ENCODE results near the gene DCAF11. TPM values are rescaled to one million over a fixed set of nuclear protein-coding genes. Genes with fewer than 3 reads are reported as not detected.
A peak's percentile ranks its signal among the peaks of the same experiment; 100 is the strongest.

Gene DCAF11
- total and polyA plus RNA-seq, 2 of the 13 experiments (the other 11 are each of a cell fraction or from before 2014, with no cell fraction given): 150 to 257 TPM

DNA sequence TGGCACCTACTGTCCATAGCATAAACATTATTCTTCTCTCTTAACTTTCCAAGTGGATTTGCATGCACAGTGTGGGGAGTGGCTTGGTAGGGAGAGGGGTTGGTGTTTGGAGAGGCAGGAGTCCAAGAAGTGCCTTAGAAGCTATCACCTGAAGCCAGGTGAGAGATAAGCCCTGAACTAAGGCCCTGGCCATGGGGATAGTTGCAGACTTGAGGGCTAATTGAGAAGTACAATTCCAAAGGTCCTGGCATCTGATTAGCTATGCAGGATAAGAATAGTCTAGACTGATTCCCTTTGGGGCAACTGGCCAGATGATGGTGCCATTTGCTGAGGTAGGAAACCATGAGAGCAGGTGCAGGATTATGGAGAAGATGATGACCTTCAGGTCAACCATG, 22.5 kb upstream of the DCAF11 start (continued):
- TF ChIP-seq, protein P1, sequence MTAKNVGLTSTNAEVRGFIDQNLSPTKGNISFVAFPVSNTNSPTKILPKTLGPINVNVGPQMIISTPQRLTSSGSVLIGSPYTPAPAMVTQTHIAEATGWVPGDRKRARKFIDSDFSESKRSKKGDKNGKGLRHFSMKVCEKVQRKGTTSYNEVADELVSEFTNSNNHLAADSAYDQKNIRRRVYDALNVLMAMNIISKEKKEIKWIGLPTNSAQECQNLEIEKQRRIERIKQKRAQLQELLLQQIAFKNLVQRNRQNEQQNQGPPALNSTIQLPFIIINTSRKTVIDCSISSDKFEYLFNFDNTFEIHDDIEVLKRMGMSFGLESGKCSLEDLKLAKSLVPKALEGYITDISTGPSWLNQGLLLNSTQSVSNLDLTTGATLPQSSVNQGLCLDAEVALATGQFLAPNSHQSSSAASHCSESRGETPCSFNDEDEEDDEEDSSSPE (CRISPR knock-in tag; IDR thresholded peaks at IDR 0.05): no peak

DNA sequence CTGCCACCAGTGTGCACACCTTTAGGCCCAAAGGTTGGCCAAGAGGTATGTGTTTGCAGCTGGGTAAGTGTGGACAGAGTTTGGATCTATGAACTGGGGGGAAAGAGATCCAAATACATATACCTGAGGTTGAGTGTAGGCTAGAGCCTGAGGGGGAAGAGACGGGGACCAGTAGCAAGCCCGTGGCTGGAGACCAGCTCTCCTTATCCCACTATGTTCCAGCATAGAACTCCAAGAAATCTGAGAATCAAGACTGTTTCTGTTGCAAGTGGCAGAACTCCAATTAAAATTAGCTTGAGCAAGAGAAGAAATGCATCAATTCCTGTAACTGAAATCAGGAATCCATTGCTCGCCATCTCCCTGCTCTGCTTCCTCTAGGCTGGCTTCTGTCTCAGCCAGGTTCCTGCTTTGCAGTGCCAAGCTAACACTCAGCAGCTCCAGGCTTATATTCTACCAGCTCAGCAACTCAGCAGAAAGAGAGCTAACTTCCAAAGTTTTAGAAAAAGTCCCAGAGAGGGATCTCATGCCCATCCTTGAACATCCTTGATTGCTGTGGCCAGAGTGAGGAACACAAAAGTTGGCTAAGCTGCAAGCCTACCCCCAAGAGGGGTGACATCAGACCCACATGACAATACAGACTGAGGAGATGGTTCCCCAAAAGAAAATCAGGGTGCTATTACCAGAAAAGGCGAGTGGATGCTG, 21.9 kb upstream of the DCAF11 start:
- in situ Hi-C loops (cut with HindIII; ENCODE audit: extremely low pct_ligation_motif_present, low pct_unique_long_range_greater_than_20kb): loop anchor here (5.0 kb wide), 2 partner anchors 35 to 80 kb away; no protein-coding TSS in a partner anchor
- no peak for ATAC-seq
- peaks cover 26% of the 10 kb centered on the region for H3K79me2 ChIP-seq (ENCODE audit: insufficient read depth, low read length)
- no peak overlapping the region for H3K27ac ChIP-seq (ENCODE audit: extremely low read length, insufficient read depth, low read length)
- H3K4me1 ChIP-seq (ENCODE audit: insufficient read depth, low read length): peaks cover 67% of the 10 kb centered on the region
- 0 out of 2 replicates have a peak, but pooled peaks cover 4% of the 10 kb centered on the region for H4K20me1 ChIP-seq (ENCODE audit: insufficient read depth, low read length)
- no peak overlapping the region for H2AFZ ChIP-seq (ENCODE audit: low read length)
- peaks cover 7 to 8% of the 10 kb centered on the region in 2 experiments for H3K36me3 ChIP-seq (replicated peaks in 1 of 2; ENCODE audit: control insufficient read depth in 1 of 2, insufficient read depth in 2 of 2, low read length in 2 of 2)
- 95% methylated on average over 4 of the region's 4 CpGs for WGBS (ENCODE audit: low lambda C conversion rate)
- DNase-seq (ENCODE audit: low spot score): no peak
- intact Hi-C loops (cut with micrococcal nuclease; ENCODE audit: unreplicated experiment): loop anchor here (5.0 kb wide), 2 partner anchors 110 to 480 kb away; no protein-coding TSS in a partner anchor
- ChIA-PET POLR2A (interaction anchor here (1.0 to 14.4 kb wide), 29 partner anchors 8 to 1086 kb away, joined by 3 to 627 read pairs (median 28); partner anchors contain the start of genes ACIN1, C14orf119, CARMIL3 and CHMP4A), CTCF (ENCODE audit: low intra/inter-chr PET ratio, low total read pairs) (interaction anchor here (2.7 to 4.2 kb wide), 4 partner anchors 16 to 79 kb away, joined by 10 to 86 read pairs (median 23); no protein-coding TSS in a partner anchor)
- H3K4me3 ChIP-seq (replicated peaks in 1 of 3; ENCODE audit: insufficient read depth in 1 of 3, low read depth in 2 of 3, low read length in 3 of 3): no peak overlapping the region
- H3K9ac ChIP-seq (ENCODE audit: insufficient read depth, low read depth, low read length): no peak overlapping the region
- no peaks in the 10 kb centered on the region for H3K9me3 ChIP-seq (ENCODE audit: low read length)
- peaks cover 0 to 6% of the 10 kb centered on the region in 2 experiments; a peak in 1 of 5 replicates for H3K27me3 ChIP-seq (ENCODE audit: control insufficient read depth in 1 of 2, insufficient read depth in 2 of 2, low read length in 2 of 2)
- BruUV-seq (replicated peaks): no TSS peak
- no peak for FAIRE-seq
- no peak overlapping the region for H3K4me2 ChIP-seq (ENCODE audit: low read depth, low read length)
- TF ChIP-seq ZNF30 (CRISPR knock-in tag; IDR thresholded peaks at IDR 0.05): no peak
- TF ChIP-seq, protein P2, sequence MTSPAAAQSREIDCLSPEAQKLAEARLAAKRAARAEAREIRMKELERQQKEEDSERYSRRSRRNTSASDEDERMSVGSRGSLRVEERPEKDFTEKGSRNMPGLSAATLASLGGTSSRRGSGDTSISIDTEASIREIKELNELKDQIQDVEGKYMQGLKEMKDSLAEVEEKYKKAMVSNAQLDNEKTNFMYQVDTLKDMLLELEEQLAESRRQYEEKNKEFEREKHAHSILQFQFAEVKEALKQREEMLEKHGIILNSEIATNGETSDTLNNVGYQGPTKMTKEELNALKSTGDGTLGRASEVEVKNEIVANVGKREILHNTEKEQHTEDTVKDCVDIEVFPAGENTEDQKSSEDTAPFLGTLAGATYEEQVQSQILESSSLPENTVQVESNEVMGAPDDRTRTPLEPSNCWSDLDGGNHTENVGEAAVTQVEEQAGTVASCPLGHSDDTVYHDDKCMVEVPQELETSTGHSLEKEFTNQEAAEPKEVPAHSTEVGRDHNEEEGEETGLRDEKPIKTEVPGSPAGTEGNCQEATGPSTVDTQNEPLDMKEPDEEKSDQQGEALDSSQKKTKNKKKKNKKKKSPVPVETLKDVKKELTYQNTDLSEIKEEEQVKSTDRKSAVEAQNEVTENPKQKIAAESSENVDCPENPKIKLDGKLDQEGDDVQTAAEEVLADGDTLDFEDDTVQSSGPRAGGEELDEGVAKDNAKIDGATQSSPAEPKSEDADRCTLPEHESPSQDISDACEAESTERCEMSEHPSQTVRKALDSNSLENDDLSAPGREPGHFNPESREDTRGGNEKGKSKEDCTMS (CRISPR knock-in tag; conservative IDR thresholded peaks at IDR 0.05): 0 out of 2 replicates have a peak, but pooled peaks have one; percentile 22
- TF ChIP-seq, protein P3, sequence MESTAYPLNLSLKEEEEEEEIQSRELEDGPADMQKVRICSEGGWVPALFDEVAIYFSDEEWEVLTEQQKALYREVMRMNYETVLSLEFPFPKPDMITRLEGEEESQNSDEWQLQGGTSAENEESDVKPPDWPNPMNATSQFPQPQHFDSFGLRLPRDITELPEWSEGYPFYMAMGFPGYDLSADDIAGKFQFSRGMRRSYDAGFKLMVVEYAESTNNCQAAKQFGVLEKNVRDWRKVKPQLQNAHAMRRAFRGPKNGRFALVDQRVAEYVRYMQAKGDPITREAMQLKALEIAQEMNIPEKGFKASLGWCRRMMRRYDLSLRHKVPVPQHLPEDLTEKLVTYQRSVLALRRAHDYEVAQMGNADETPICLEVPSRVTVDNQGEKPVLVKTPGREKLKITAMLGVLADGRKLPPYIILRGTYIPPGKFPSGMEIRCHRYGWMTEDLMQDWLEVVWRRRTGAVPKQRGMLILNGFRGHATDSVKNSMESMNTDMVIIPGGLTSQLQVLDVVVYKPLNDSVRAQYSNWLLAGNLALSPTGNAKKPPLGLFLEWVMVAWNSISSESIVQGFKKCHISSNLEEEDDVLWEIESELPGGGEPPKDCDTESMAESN (CRISPR knock-in tag; conservative IDR thresholded peaks at IDR 0.05): peak; percentile 72; the same call in 1 of the 2 replicates
- no peak for TF ChIP-seq GTF3A (CRISPR knock-in tag; conservative IDR thresholded peaks at IDR 0.05)
- no peak for TF ChIP-seq ZNF251 (CRISPR knock-in tag; IDR thresholded peaks at IDR 0.05)
- 0 out of 2 replicates have a peak, but pooled peaks have one; percentile 62 for TF ChIP-seq ZNF577 (CRISPR knock-in tag; IDR thresholded peaks at IDR 0.05; ENCODE audit: borderline replicate concordance, low read depth)
- TF ChIP-seq, protein P4, sequence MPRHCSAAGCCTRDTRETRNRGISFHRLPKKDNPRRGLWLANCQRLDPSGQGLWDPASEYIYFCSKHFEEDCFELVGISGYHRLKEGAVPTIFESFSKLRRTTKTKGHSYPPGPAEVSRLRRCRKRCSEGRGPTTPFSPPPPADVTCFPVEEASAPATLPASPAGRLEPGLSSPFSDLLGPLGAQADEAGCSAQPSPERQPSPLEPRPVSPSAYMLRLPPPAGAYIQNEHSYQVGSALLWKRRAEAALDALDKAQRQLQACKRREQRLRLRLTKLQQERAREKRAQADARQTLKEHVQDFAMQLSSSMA (CRISPR knock-in tag; IDR thresholded peaks at IDR 0.05): 0 out of 2 replicates have a peak, but pooled peaks have one; percentile 71
- 0 out of 2 replicates have a peak, but pooled peaks have one; percentile 65 for TF ChIP-seq ZNF775 (CRISPR knock-in tag; IDR thresholded peaks at IDR 0.05; ENCODE audit: borderline replicate concordance)
- TF ChIP-seq ZMAT3 (CRISPR knock-in tag; conservative IDR thresholded peaks at IDR 0.05): no peak
- TF ChIP-seq HNF4A (CRISPR knock-in tag; IDR thresholded peaks at IDR 0.05): 0 out of 2 replicates have a peak, but pooled peaks have one; percentile 16
- 0 out of 2 replicates have a peak, but pooled peaks have one; percentile 60 for TF ChIP-seq PAX8 (CRISPR knock-in tag; IDR thresholded peaks at IDR 0.05; ENCODE audit: borderline replicate concordance)
- TF ChIP-seq RBFOX2 (IDR thresholded peaks at IDR 0.05; ENCODE audit: low read depth, low read length): no peak
